GM19193 (cell line): ENCODE results near the gene GABBR1.

Experiments used
- POLR2A ChIP-seq: IDR thresholded peaks from 4 replicates; pipeline ENCODE4 v1.6.1; 2011; ENCODE audit not compliant: insufficient read depth, insufficient read length; ENCODE audit errors: extremely low read depth

Gene GABBR1

DNA sequence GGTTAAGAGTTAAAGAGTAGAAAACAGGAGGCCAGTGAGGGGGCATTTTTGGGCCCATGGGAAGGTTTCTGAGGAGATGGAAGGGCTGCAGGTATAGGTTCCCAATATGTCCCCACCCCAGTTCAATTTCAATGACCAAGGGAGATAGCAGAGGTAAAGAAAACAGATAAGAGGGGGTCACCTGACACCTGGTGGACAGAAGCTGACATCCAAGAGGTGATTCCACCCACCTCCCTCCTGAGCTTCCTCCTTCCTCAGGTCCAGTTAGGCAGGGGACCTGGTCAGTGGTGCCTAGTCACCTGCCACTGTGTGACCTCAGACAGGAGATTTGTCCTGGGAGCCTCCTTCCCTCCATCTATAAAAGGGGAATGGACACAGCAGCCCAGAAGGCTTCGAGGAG lies 115.7 kb downstream of the GABBR1 start:
- TF ChIP-seq POLR2A = no peak

DNA sequence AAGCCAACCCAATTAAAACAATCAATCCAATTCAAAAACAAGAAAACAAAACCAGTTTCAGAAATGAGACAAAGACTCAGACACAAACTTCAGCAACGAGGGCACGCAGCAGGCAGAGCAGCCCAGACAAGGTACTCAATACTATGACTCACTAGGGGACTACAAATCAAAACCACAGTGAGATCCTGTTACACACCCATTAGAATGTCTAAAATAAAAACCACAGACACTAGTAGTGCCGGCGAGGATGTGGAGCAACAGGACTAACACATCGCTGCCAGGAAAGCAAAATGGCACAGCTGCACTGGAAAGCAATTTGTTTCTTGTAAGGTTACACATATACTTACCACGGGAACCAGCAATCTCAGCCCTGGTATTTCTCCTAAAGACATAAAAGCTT lies 116.9 kb downstream of the GABBR1 start:
- TF ChIP-seq POLR2A = no peak

DNA sequence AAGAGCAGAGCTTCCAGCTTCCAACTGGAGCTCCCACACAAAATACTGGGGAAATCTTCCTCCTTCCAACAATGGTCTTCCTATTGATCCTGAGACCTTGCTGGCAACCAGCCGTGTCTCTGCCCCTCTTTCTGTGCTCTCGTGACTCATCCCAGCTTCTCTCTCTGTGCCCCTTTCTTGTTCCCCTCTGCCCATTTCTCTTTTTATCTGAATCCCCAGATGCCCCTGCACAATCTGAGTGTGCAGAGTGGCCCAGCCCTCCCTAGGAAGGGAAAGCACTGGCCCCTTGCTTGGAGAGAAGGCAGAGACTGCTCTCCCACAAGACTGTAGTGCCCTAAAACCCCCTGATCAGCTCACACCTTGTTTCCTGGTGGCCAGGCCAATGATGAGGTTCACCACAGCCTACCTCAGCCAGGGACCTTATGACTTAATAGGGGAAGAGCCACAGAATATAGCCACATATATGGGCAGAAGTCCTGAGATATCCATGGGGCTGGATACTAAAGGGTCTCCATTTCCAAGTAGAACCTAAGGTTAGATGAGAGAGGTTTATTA lies 122.2 kb downstream of the GABBR1 start:
- no peak for TF ChIP-seq POLR2A

DNA sequence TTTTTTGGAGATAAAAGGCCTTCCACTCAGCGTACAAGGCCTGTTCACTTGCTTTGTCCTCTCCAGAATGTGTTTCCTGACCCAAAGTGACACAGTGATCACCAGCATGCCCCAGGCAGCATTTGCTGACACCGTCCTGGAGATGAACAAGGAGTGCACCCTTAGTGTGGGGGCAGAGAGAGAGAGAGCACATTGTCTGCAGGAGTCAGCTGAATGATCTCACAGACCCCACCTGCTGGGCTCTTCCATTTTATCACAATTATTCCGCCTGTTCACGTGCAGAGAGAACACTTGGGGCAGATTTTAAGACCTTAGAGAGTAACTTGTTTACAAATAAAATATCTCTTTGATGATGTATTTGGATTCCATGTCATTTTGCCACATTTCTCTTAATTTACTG lies 122.8 kb downstream of the GABBR1 start:
- no peak for TF ChIP-seq POLR2A
